ENCODE results near the gene CABLES1. TPM values are rescaled to one million over a fixed set of nuclear protein-coding genes. Genes with fewer than 3 reads are reported as not detected.
"Not testable (repeated sequence)": the region's sequence is repeated elsewhere in the genome, so short reads cannot be mapped to it uniquely, and the experiment has no call there.

The CABLES1 gene
- total RNA-seq, 1 experiment from 2014 or later = 11.8 TPM

GRCh38 chr18:23137788-23138216, 2.5 kb downstream of the CABLES1 start:
- DNase-seq (ENCODE audit: low spot score) = no peak
- in situ Hi-C loops (cut with HindIII; ENCODE audit: low sequenced_read_pairs) = no loop called here

DNA sequence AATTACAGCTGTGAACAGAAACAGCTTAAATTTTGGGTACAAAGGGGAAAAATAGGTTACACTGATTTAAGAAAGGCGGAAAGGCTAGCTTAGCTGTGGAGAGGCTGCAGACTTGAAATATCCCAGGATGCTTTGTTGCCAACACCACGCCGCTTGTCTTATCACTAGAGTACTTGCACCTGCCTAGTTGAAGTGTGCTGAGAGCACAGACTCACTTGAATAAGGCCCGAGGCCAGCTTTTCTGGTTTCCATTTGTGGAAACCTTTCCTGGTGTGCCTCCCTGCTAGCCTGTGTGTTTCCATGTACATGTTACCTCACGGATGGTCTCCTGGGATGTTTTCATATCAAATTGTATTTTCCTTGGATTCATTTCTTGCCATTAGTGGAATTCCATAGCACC, 3.2 kb downstream of the CABLES1 start:
- DNase-seq (ENCODE audit: low spot score) = no peak

DNA sequence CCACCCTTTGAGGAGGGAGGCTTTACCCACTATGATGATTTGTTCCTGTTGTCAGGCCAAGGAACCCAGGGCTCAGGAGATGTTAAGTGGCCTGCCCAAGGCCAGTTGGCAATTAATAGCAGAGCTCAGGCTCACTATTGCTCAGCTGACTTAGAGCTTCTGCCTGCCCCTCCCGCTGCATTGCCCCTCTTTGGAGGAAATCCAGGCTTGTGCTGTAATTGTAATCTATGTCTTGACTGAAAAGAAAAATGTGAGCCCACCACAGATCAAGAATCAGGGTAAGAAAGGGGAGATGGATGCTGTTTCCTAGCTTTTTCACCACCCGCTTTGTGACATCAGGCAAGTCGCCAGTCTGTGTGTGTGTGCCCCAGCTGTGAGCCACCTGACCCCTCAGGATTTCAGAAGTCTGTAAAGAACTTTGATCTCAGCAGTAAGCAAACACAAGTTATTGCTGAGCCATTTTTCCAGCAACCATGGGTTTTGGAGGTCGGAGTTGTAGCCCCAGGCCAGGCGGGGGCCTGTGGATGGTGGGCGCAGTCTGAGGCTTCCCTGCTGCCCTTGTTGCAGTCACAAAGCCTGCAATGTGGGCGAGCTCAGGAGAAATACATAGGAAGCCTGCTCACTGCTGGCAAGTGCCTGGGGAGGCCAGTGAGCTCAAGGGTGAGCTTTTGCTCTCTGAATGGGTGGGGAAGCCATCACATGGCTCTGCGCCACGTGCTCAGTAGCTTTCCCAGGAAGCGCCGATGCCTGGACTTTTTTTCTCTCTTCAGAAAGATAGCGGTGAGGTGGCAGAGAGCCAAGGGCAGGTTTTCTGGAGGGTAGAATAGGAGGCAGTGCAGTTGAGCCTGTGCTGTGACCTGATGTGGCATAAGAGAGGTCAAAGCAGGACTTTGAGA, 6.1 kb downstream of the CABLES1 start:
- in situ Hi-C loops (cut with HindIII; ENCODE audit: low sequenced_read_pairs) = no loop called here
- no peak for DNase-seq (ENCODE audit: low spot score)

More for the DNA sequence above, 3.2 kb downstream of the CABLES1 start:
- in situ Hi-C loops (cut with HindIII; ENCODE audit: low sequenced_read_pairs) = no loop called here

- in situ Hi-C loops (cut with HindIII; ENCODE audit: low sequenced_read_pairs) = no loop called here
- no peak for DNase-seq (ENCODE audit: low spot score)
Measured at GRCh38 chr18:23142251-23142929, 7.1 kb downstream of the CABLES1 start.

GRCh38 chr18:23143016-23143814, 7.9 kb downstream of the CABLES1 start:
- DNase-seq (ENCODE audit: low spot score) = no peak

GRCh38 chr18:23143815-23144261, 8.6 kb downstream of the CABLES1 start:
- in situ Hi-C loops (cut with HindIII; ENCODE audit: low sequenced_read_pairs) = no loop called here
- DNase-seq (ENCODE audit: low spot score) = no peak

More at GRCh38 chr18:23143016-23143814, 7.9 kb downstream of the CABLES1 start:
- in situ Hi-C loops (cut with HindIII; ENCODE audit: low sequenced_read_pairs) = no loop called here

DNA sequence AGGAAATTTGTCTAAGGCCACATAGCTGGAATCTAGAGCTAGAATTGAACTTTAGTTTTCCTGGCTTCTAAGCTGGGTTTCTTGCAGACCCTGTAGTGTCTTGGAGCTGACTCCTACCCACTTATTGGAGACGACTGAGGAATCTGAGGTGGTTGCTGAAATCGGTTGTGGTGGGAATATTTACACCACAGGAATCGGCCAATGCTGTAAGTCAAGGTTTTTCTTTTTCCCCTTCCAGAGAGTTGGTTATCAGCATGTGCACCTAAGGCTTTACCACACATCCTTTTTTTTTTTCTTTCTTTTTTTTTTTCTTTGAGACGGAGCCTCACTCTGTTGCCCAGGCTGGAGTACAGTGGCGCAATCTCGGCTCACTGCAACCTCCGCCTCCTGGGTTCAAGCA, 9.4 kb downstream of the CABLES1 start:
- no peak for DNase-seq (ENCODE audit: low spot score)
- in situ Hi-C loops (cut with HindIII; ENCODE audit: low sequenced_read_pairs) = no loop called here

GRCh38 chr18:23145621-23146020, 10.3 kb downstream of the CABLES1 start:
- no peak for DNase-seq (ENCODE audit: low spot score)
- in situ Hi-C loops (cut with HindIII; ENCODE audit: low sequenced_read_pairs) = no loop called here

DNA sequence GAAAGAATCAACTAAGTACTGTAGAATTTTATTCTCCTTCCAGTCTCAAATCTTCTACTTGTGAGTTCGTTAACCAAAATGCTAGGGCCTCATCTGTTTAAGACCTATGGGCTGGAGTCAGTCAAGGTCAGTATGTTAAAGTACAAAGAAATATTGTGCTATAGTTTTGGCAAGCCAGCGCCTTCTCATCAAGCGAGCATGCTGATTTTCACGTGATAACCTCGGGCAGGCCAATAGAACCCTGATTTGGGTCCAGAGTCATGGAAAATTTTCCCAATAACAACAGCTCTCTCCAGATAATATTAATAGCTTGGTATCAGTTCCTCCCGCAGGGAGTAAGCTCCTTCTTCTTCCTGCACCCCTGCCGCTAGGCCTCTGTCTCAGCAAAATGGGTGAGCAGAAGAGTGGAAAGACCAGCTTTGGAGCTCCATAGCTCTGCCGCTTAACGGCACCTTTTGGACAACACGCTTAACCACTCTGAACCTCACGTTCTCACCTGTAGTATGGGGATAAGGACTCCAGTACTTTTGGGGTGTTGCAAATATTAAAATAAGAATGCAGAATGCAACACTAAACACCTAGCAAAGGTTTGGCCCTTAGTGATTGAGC, 11.7 kb downstream of the CABLES1 start:
- DNase-seq (ENCODE audit: low spot score) = no peak
- in situ Hi-C loops (cut with HindIII; ENCODE audit: low sequenced_read_pairs) = no loop called here

DNA sequence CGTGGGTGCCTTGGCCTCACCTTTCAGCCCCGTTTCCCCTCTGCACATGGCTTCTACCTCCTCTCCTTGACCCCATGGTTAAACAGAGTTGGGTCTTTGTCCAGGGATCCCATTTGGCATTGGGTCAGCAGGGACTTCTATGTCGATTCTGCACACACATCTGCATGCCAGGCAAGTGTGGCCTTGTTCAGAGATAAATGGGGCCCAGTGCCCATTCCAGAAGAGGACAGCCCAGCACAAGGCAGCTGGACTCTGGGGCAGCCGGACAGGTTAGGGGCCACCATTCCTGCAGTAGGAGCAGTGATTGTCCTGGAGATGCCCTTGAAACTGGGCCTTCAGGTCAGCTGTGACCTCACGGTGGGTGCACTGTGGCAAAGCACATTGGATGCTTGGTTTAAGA, 13.1 kb downstream of the CABLES1 start:
- no peak for DNase-seq (ENCODE audit: low spot score)
- in situ Hi-C loops (cut with HindIII; ENCODE audit: low sequenced_read_pairs) = no loop called here

DNA sequence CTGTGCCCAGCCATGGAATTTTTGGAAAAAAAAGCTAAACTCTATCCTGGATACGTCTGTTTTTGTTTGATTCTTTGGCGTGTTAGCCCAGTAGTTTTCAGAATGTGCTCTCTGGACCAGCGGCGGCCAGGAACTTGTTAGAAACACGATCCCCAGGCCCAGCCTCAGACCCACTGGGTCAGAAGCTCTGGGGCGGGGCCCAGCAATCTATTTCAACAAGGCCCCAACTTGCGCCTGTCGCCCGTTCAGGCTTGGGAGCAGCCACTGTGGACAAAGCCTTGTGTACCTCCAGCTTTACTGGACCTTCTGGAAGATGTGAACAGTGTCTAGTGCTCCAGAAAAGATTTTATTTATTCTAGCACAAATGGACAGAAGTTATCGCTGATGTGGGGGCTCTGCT, 14.3 kb downstream of the CABLES1 start:
- no peak for DNase-seq (ENCODE audit: low spot score)

DNA sequence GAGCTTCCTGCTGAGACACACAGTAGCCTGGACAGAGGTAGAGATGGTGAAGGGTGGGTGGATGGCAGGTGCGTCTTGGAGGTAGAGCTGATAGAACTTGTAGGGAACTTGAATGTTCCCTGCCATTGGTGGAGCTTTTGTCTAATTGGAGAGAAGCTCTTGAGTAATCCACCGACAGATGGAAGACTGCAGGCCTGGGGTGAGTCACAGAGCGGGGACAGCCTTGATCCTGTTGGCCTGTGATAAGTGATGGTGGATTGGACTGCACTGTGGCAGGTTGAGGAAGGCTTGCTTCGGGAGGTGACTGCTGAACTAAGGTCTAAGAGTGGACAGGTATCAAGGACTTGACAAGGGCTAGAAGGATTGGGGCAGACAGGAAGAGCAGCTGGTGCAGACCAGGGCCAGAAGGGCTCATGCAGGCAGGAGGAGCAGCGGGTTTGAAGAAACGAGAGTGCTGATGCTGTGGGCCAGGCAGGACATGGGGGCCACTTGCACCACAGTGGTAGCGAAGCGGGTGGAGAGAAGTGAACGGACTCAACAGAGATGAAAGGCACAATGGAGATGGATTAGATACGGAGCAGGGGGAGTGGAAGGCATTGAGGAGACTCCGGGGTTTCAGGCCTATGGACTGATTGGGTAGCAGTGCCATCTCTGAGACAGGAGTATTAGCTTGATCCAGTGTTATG, 16.3 kb downstream of the CABLES1 start:
- no peak for DNase-seq (ENCODE audit: low spot score)
- in situ Hi-C loops (cut with HindIII; ENCODE audit: low sequenced_read_pairs) = no loop called here

More for the DNA sequence above, 14.3 kb downstream of the CABLES1 start:
- in situ Hi-C loops (cut with HindIII; ENCODE audit: low sequenced_read_pairs) = no loop called here

GRCh38 chr18:23154030-23154429, 18.7 kb downstream of the CABLES1 start:
- in situ Hi-C loops (cut with HindIII; ENCODE audit: low sequenced_read_pairs) = no loop called here

GRCh38 chr18:23154823-23155500, 19.7 kb downstream of the CABLES1 start:
- in situ Hi-C loops (cut with HindIII; ENCODE audit: low sequenced_read_pairs) = no loop called here
- DNase-seq (ENCODE audit: low spot score) = no peak

More at GRCh38 chr18:23154030-23154429, 18.7 kb downstream of the CABLES1 start:
- DNase-seq (ENCODE audit: low spot score) = no peak

DNA sequence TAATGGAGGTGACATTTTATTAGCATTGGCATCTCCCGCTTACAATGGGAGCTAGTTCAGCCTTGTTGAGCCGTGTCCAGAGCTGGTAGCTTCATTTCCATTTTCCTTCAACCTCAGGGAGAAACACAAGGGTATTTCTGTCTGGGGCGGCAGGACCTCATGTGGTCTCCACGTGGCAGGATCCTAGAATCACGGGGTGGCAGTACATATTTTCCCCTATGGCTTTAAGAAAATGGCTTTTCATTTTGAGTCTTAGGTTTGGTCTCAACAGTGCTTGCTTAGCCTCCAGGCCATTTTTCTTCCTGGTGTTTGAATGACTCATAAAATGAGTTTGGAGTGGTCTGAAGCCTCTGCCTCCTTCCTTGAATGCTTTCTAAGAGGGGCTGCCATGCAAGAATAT, 20.3 kb downstream of the CABLES1 start:
- in situ Hi-C loops (cut with HindIII; ENCODE audit: low sequenced_read_pairs) = no loop called here
- DNase-seq (ENCODE audit: low spot score) = no peak

GRCh38 chr18:23156134-23156533, 20.8 kb downstream of the CABLES1 start:
- DNase-seq (ENCODE audit: low spot score) = no peak
- in situ Hi-C loops (cut with HindIII; ENCODE audit: low sequenced_read_pairs) = no loop called here

GRCh38 chr18:23158058-23158457, 22.8 kb downstream of the CABLES1 start:
- DNase-seq (ENCODE audit: low spot score) = no peak
- in situ Hi-C loops (cut with HindIII; ENCODE audit: low sequenced_read_pairs) = no loop called here

GRCh38 chr18:23158884-23159283, 23.6 kb downstream of the CABLES1 start:
- in situ Hi-C loops (cut with HindIII; ENCODE audit: low sequenced_read_pairs); DNase-seq (ENCODE audit: low spot score): not testable (repeated sequence)

All from G401 (cell line).